Fibroblast of lung (primary cell): ENCODE data around the gene SUPT3H. TPM values are rescaled to one million over a fixed set of nuclear protein-coding genes. Genes with fewer than 3 reads are reported as not detected.

Experiments
- DNase-seq, 2 donors: peaks; one replicate each; pipeline versions ENCODE4 v3.0.0 to v3.0.0-alpha.2; 2010; ENCODE audit warnings: low read depth in 2 of 2
- H2AFZ ChIP-seq: 2 replicates; pipeline ENCODE4 v1.5.1; 2012; ENCODE audit warnings: low read length, control low read depth, inconsistent platforms
- H3K27ac ChIP-seq: 2 replicates; pipeline ENCODE4 v1.5.1; 2011; ENCODE audit warnings: low read length, control low read depth; ENCODE audit not compliant: insufficient read depth
- H3K27me3 ChIP-seq: 2 replicates; pipeline ENCODE4 v1.5.1; 2011; ENCODE audit warnings: mild to moderate bottlenecking, low read length; ENCODE audit not compliant: control insufficient read depth, insufficient read depth
- H3K36me3 ChIP-seq: 2 replicates; pipeline ENCODE4 v1.5.1; 2011; ENCODE audit warnings: low read length; ENCODE audit not compliant: control insufficient read depth, insufficient read depth
- H3K4me1 ChIP-seq: 2 replicates; pipeline ENCODE4 v1.5.1; 2011; ENCODE audit warnings: low read length; ENCODE audit not compliant: control insufficient read depth, insufficient read depth; ENCODE audit errors: extremely low read depth
- H3K4me2 ChIP-seq: 2 replicates; pipeline ENCODE4 v1.5.1; 2011; ENCODE audit warnings: low read length, control low read depth; ENCODE audit not compliant: insufficient read depth; ENCODE audit errors: extremely low read depth
- H3K4me3 ChIP-seq, 4 experiments: fragments of 200-600 bp in 1 of 4; sonication (generic) in 1 of 4; replicated peaks in 1 of 4; 2 replicates each; pipeline ENCODE4 v1.5.1; 2011 to 2016; ENCODE audit warnings: low read length in 4 of 4, low read depth in 3 of 4, mild to moderate bottlenecking in 3 of 4, control low read depth in 2 of 4, inconsistent platforms in 1 of 4, mixed read lengths in 1 of 4; ENCODE audit not compliant: insufficient read depth in 1 of 4; ENCODE audit errors: control extremely low read depth in 1 of 4
- H3K79me2 ChIP-seq: 2 replicates; pipeline ENCODE4 v1.5.1; 2012; ENCODE audit warnings: mild to moderate bottlenecking, low read length, inconsistent platforms; ENCODE audit not compliant: control insufficient read depth, insufficient read depth
- H3K9ac ChIP-seq: 2 replicates; pipeline ENCODE4 v1.5.1; 2011; ENCODE audit warnings: mild to moderate bottlenecking, low read length, control low read depth; ENCODE audit not compliant: insufficient read depth
- H3K9me3 ChIP-seq: 2 replicates; pipeline ENCODE4 v1.5.1; 2012; ENCODE audit warnings: low read depth, low read length; ENCODE audit not compliant: control insufficient read depth, insufficient read depth
- H4K20me1 ChIP-seq: 2 replicates; pipeline ENCODE4 v1.5.1; 2011; ENCODE audit warnings: low read length; ENCODE audit not compliant: control insufficient read depth, insufficient read depth; ENCODE audit errors: extremely low read depth
- CTCF ChIP-seq, 2 donors: IDR thresholded peaks in 1 of 2; conservative IDR thresholded peaks in 1 of 2; 1 replicate in 1 of 2; 2 replicates in 1 of 2; pipeline ENCODE4 v1.5.1; 2011 to 2012; ENCODE audit warnings: low read length in 2 of 2, control low read depth in 1 of 2, inconsistent platforms in 1 of 2, low read depth in 1 of 2, mild to moderate bottlenecking in 1 of 2
- EZH2 ChIP-seq: IDR thresholded peaks from 2 replicates; pipeline ENCODE4 v1.5.1; 2012; ENCODE audit warnings: low read length, control low read depth, mild to moderate bottlenecking; ENCODE audit errors: missing control alignments
- polyA plus RNA-seq, 2 donors: library from polyadenylated mRNA; depleted of rRNA in 1 of 2; stranded (reverse) in 1 of 2; unstranded in 1 of 2; fragments of >200 nt; gene quantifications; 2 replicates each; pipeline ENCODE4 v1.2.1, GENCODE V29; 2011 to 2012; ENCODE audit warnings: missing spikeins in 1 of 2
- total RNA-seq: library from RNA; depleted of rRNA; stranded (reverse); fragments of >200 nt; gene quantifications from 2 replicates; pipeline ENCODE4 v1.2.1, GENCODE V29; 2014

SUPT3H gene
- total and polyA plus RNA-seq, 2 donors (not counting 1 experiment from before 2014, with no cell fraction given) = 8.3 to 8.5 TPM

- Histone ChIP-seq H3K27me3 (no peaks in the 10 kb centered on the region), H3K4me3 (no peak overlapping the region), H3K27ac (no peak overlapping the region), H3K4me2 (no peak overlapping the region), H2AFZ (no peak overlapping the region), H3K9ac (no peak overlapping the region), H4K20me1 (no peaks in the 10 kb centered on the region), H3K36me3 (no peaks in the 10 kb centered on the region), H3K4me1 (no peaks in the 10 kb centered on the region), H3K79me2 (no peaks in the 10 kb centered on the region), H3K9me3 (no peaks in the 10 kb centered on the region)
- no peak for TF ChIP-seq EZH2
- TF ChIP-seq CTCF (conservative IDR thresholded peaks at IDR 0.05 in 1 of 2, IDR thresholded peaks at IDR 0.05 in 1 of 2; ENCODE audit: low read depth in 1 of 2, low read length in 2 of 2) = no peak
- DNase-seq = no peak
Observed at GRCh38 chr6:45364466-45364865, 13.3 kb downstream of the SUPT3H start.

GRCh38 chr6:45353654-45354053, 24.1 kb downstream of the SUPT3H start:
- Histone ChIP-seq H3K79me2 (no peaks in the 10 kb centered on the region), H4K20me1 (no peaks in the 10 kb centered on the region), H3K4me2 (no peak overlapping the region), H3K9me3 (no peaks in the 10 kb centered on the region), H3K36me3 (no peaks in the 10 kb centered on the region), H3K27me3 (no peaks in the 10 kb centered on the region), H3K27ac (no peak overlapping the region), H2AFZ (no peak overlapping the region), H3K9ac (no peak overlapping the region), H3K4me3 (no peak overlapping the region), H3K4me1 (no peaks in the 10 kb centered on the region)
- no peak for TF ChIP-seq EZH2
- no peak for TF ChIP-seq CTCF (conservative IDR thresholded peaks at IDR 0.05 in 1 of 2, IDR thresholded peaks at IDR 0.05 in 1 of 2; ENCODE audit: low read depth in 1 of 2, low read length in 2 of 2)
- no peak for DNase-seq

GRCh38 chr6:45351667-45352066, 26.1 kb downstream of the SUPT3H start:
- H3K9me3 ChIP-seq = no peaks in the 10 kb centered on the region
- H4K20me1 ChIP-seq = no peaks in the 10 kb centered on the region

More at GRCh38 chr6:45351667-45352066, 26.1 kb downstream of the SUPT3H start:
- Histone ChIP-seq H3K9ac (no peak overlapping the region), H3K4me2 (no peak overlapping the region), H3K27me3 (no peaks in the 10 kb centered on the region), H2AFZ (no peak overlapping the region), H3K79me2 (no peaks in the 10 kb centered on the region), H3K4me3 (no peak overlapping the region), H3K4me1 (no peaks in the 10 kb centered on the region), H3K27ac (no peak overlapping the region), H3K36me3 (no peaks in the 10 kb centered on the region)
- TF ChIP-seq CTCF (conservative IDR thresholded peaks at IDR 0.05 in 1 of 2, IDR thresholded peaks at IDR 0.05 in 1 of 2; ENCODE audit: low read depth in 1 of 2, low read length in 2 of 2) (no peak), EZH2 (no peak)
- DNase-seq = no peak
